Measurements from ENCODE around the gene AP3S1. TPM values are rescaled to one million over a fixed set of nuclear protein-coding genes. Genes with fewer than 3 reads are reported as not detected.

Gene AP3S1
- total and polyA plus RNA-seq, 3 donors from 2014 or later = 103 to 136 (median 105) TPM

DNA sequence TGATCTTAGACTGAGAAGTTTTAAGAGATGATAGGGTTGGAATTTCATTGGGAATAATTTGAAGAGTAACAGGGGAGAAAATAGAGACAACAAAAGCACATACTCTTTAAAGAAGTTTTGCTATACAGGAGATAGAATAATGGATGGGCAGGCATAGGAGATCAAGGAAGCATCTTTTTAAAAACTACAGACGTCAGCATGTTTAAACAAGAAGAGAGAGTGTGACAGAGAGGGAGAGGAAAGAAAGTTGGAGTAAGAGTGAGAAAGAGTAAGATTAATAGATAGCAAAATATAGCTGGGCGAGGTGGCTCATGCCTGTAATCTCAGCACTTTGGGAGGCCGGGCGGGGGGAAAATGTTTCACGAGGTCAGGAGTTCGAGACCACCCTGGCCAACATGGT lies 115.2 kb downstream of the AP3S1 start:
- H3K27me3 ChIP-seq = no peaks in the 10 kb centered on the region
- WGBS, 2 donors = 82 to 83% methylated on average over 6 of the region's 6 CpGs

DNA sequence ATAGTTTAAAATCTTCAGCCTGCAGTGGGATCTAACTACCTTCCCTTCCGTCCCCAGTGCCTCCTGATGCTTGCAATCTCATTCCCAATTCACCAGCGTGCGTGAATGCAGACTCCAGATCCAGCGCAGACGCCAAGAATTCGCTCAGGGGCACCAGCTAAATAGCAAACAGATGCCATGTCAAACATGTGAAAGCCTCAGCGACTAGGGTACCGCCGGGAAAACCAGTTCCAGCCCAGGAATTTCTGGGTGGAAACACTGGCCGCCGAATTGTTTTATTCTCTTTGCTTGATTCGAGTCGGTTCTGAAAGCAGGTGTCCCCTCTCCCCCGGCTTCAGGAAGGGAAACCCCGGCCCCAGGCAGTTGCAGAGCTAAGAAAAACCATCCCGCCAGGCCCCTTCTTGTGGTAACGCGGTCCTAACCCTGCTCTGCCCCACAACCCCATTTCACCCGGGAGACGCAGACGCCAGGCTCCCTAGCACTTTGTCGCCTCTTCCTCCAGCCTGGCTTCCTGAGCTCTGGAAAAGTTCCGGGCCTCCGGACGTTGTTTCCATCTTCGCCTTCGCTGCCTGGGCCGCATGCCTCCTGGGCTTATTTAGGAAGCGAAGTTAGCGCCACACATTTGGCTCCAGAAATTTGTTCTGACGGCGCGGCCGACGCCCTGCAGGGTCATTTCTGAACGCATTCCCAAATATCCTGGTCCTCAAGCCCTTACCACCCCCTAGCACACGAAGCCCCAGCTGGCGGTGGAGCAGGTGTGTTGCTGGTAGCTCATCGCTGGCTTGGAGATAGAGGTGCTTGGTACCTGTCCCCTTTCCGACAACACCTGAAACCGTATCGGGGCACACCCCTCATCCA lies 119.9 kb downstream of the AP3S1 start:
- Histone ChIP-seq H3K27me3 (no peaks in the 10 kb centered on the region), H3K36me3 (ENCODE audit: low read depth, missing control alignments) (no peaks in the 10 kb centered on the region), H3K27ac (no peak overlapping the region), H3K4me1 (peaks cover 10% of the 10 kb centered on the region), H3K4me3 (peak overlapping the region in 1 of 2 donors; percentile 63), H3K9me3 (no peaks in the 10 kb centered on the region)
- intact Hi-C loops (cut with DNase I; ENCODE audit: low total_unique reads) = no loop called here
- TF ChIP-seq POLR2A (IDR thresholded peaks at IDR 0.05) (no peak), CTCF (IDR thresholded peaks at IDR 0.05) (no peak)
- WGBS, 2 donors = 32 to 42% methylated on average over 27 to 42 of the region's 42 CpGs
- DNase-seq = no peak

More for the DNA sequence above, 115.2 kb downstream of the AP3S1 start:
- H3K36me3 ChIP-seq (ENCODE audit: low read depth, missing control alignments) = no peaks in the 10 kb centered on the region
- intact Hi-C loops (cut with DNase I; ENCODE audit: low total_unique reads) = no loop called here
- H3K9me3 ChIP-seq = no peaks in the 10 kb centered on the region
- H3K27ac ChIP-seq = no peak overlapping the region
- H3K4me1 ChIP-seq = no peaks in the 10 kb centered on the region
- no peak for DNase-seq
- TF ChIP-seq POLR2A (IDR thresholded peaks at IDR 0.05) (no peak), CTCF (IDR thresholded peaks at IDR 0.05) (no peak)
- no peak overlapping the region for H3K4me3 ChIP-seq

GRCh38 chr5:115962239-115962564 lies 120.5 kb downstream of the AP3S1 start, which contains the start of gene LVRN:
LVRN (plus strand) TSS chr5:115962475; CDS start chr5:115962618, 143 bp downstream.
- intact Hi-C loops (cut with DNase I; ENCODE audit: low total_unique reads) = no loop called here
- TF ChIP-seq POLR2A (IDR thresholded peaks at IDR 0.05) (no peak), CTCF (IDR thresholded peaks at IDR 0.05) (no peak)
- Histone ChIP-seq H3K4me3 (peak within 1 kb of the TSS; percentile 29 to 63), H3K4me1 (peaks cover 10% of the 10 kb centered on the region), H3K27me3 (no peaks in the 10 kb centered on the region), H3K36me3 (ENCODE audit: low read depth, missing control alignments) (no peaks in the 10 kb centered on the region), H3K9me3 (no peaks in the 10 kb centered on the region), H3K27ac (no peak within 1 kb of the TSS)
- 11 to 39% methylated on average over 8 to 17 of the region's 18 CpGs for WGBS, 2 donors
- no peak for DNase-seq

GRCh38 chr5:115962565-115963402 lies 121.0 kb downstream of the AP3S1 start:
- peak overlapping the region; percentile 29 to 63 for H3K4me3 ChIP-seq
- H3K27ac ChIP-seq = no peak overlapping the region
- peaks cover 10% of the 10 kb centered on the region for H3K4me1 ChIP-seq
- 9 to 28% methylated on average over 10 to 68 of the region's 71 CpGs for WGBS, 2 donors
- no peaks in the 10 kb centered on the region for H3K36me3 ChIP-seq (ENCODE audit: low read depth, missing control alignments)
- H3K27me3 ChIP-seq = no peaks in the 10 kb centered on the region
- peak; percentile 36 for DNase-seq
- TF ChIP-seq POLR2A (IDR thresholded peaks at IDR 0.05) (no peak), CTCF (IDR thresholded peaks at IDR 0.05) (no peak)
- intact Hi-C loops (cut with DNase I; ENCODE audit: low total_unique reads) = no loop called here
- no peaks in the 10 kb centered on the region for H3K9me3 ChIP-seq
